Activated CD8-positive, alpha-beta memory T cell treated with anti-CD3 and anti-CD28 coated beads for 4 hours (primary cell): ENCODE data around the gene GAPT.

Source experiments
- DNase-seq, 2 donors: peaks; one replicate each; pipeline ENCODE4 v3.0.0-alpha.2; 2020; ENCODE audit warnings: low read depth in 2 of 2

GAPT gene

DNA sequence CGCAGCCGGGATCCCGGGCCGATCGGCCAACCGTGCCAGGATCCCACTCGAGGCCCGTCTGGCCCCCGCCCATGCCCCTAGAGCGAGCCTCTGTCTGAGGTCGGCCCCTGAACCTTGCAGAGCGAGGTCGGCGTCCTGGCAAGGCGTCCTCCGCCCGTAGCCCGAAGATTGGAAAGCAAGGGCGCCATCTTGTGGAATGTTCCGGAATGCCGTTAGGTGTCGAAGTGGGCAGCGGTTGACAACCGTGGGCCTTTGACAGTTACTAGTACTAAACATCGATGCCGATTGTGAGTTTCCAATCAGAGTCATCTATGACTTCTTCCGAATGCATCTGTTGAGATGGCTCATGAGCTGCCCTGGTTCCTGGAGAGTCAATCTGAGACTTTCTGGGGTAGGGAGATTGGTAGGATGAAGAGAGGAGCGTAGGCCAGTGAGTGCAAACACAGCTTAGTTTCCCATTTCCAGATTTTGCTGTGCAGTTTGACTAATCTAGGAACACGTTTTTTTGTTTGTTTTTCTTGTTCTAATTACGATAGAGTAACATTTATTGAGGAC is 30.4 kb upstream of the GAPT start:
- DNase-seq, result peak; percentile 72 to 81

DNA sequence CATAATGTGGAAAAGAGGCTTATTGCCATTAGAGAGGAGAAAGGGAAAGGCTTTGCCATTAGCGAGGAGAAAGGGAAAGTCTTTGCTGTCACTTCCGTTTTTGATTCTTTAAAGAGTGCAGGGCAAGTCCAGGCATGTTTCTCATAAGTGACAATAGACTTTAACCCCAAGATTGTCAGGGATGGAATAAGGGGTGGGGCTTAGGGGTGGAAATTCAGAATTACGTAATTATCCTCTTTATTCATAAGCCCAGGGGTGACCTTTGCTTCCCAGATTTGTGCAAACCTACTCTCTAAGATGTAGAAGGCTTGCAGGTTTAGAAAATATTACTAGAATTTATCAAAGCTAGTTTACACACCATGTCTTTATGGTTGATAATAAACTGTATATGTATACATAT is 29.1 kb upstream of the GAPT start:
- DNase-seq, result no peak

DNA sequence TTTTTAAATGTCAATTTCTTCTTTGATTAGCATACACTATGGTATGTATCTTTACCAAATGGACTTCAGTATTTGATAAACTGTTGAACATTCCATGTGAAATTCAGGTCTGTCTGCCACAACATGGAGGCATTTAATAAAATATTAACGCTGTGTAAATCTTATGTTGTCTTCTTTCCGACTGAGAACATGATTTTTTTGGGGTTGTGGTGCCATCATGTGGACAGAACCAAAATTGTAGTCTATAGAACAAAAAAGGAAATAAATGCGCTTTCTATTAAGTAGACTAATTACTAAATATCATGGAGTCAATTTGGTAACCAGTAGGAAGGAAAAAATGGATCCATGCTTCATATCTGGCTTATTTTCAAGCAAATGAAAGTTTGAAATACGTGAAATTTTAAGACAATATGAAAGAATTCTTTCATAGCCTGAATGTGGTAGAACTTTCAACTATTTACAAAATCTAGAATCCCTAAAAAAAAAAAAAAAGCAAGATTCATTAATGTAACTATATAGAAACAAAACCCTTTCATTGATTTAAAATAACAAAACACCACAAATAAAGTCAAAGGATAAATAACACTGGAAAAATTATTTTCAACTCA is 28.5 kb upstream of the GAPT start:
- no peak for DNase-seq

DNA sequence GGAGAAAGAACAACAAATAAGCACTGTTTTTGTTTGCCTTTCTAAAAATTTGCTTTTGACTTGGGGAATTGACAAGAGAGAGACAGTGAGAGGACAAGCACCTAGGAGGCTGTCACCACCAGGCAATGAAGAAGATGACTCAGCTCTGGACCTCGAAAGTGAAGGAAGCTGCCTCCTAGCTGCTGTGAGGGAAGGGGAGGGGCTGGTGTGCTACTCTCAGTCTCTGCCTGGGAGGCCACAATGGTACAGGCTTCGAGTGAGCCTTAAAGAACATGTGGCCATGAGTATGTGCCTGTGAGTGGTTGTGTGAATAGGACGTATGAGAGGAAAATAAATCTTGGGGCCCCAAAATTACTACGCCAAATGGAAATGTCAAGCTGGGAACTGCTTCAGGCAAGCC is 24.3 kb upstream of the GAPT start:
- DNase-seq, result no peak

DNA sequence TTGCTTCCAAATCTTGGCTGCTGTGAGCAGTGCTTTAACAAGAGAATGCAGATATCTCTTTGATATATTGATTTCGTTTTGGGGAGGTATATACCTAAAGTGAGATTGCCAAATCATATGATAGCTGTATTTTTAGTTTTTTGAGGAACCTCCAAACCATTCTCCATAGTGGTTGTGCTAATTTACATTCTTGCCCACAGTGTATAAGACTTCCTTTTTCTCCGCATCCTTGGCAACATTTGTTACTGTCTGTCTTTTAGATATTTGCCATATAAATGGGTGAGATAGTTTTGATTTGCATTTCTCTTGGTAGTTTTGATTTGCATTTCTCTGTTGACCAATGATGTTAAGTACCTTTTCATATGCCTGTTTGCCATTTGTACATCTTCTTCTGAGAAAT is 21.3 kb upstream of the GAPT start:
- no peak for DNase-seq

DNA sequence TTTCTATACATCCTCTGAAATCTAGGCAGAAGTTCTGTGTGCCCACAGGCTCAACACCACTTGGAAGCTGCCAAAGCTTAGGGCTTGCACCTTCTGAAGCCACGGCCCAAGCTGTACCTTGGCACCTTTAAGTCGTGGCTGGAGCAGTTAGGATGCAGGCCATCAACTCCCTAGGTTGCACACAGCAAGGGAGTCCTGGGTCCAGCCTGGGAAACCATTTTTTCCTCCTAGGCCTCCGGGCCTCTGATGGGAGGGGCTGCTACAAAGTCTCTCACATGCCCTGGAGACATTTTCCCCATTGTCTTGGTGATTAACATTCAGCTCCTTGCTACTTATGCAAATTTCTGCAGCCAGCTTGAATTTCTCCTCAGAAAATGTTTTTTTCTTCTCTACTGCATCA is 15.8 kb upstream of the GAPT start:
- no peak for DNase-seq

DNA sequence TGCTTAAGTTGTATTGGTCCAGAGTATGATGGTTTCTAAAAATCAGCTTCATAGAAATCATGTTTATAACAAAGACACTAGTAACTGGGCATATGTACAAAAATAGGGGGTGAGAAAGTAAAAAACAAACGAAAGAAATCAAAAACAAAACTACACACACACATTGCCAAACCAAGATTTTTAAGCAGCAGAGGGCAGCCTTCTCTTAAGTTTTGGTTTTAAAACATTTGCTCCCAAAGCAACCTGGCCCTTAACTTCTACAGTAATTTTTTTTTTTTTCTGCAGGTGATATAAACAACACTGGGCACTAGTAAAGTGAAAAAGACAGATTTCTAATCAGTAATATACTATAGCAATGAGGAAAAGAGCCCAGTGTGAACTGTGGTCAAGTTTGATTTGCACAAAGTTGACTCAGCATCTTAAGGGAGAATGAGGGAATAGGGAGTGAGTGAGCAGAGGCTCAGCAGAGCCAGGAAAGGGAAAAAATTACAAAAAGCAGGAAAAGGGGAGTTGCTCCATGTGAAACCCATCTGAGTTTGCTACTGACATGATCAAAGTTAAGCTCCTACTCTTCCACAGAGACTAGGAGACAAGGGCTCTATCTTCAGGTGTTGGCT is 13.4 kb upstream of the GAPT start:
- no peak for DNase-seq

DNA sequence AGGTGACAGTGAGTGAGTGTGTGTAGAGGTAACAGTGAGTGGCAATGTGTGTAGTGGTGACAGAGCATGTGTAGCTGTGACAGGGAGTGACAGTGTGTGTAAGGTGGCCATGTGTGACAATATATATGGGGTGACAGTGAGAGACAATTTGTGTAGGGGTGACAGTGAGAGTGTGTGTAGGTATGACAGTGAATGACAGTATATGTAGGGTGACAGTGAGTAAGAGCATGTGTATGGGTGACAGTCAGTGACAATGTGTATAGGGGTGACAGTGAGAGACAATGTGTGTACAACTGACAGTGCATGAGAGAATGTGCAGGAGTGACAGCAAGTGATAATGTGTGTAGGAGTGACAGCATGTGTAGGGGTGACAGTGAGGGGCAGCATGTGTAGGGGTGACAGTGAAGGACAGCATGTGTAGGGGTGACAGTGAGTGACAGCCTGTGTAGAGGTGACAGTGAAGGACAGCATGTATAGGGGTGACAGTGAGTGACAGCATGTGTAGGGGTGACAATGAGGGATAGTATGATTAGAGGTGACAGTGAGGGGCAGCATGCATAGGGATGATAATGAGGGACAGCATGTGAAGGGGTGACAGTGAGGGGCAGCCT is 10.1 kb upstream of the GAPT start:
- no peak for DNase-seq

DNA sequence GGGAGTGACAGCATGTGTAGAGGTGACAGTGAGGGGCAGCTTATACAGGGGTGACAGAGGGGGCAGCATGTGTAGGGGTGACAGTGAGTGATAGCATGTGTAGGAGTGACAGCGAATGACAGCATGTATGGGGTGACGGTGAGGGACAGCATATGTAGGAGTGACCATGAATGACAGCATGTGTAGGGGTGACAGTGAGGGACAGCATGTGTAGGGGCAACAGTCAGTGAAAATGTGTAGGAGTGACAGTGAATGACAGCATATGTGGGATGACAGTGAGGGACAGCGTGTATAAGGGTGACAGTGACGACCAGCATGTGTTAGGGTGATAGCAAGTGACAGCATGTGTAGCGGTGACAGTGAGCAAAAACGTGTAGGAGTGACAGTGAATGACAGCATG is 9.4 kb upstream of the GAPT start:
- no peak for DNase-seq

DNA sequence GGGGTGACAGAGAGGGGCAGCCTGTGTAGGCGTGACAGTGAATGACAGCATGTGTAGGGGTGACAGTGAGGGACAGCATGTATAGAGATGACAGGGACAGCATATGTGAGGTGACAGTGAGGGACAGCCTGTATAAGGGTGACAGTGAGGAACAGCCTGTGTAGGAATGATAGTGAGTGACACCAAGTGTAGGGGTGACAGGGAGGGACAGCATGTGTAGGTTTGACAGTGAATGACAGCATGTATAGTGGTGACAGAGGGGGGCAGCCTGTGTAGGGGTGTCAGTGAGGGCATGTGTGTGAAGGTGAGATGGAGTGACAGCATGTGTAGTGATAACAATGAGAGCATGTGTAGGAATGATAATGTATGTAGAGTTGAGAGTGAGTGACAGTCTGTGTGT is 8.7 kb upstream of the GAPT start:
- no peak for DNase-seq

DNA sequence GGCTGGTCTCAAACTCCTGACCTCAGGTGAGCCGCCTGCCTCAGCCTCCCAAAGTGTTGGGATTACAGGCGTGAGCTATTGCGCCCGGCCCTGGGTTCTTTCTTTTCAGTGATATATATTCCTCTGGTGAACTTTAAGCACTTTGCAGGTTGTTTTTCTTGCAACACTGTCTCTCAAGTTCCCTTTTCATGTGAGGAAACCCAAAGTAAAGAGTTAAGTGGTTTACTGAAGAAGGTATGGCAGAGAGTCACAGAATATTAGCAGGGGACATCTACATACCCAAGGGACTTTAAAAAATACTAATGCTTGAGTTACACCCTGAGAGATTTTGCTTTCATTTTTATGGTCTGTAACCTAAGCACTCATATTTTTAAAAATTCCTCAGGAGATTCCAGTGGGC is 6.7 kb upstream of the GAPT start:
- no peak for DNase-seq

DNA sequence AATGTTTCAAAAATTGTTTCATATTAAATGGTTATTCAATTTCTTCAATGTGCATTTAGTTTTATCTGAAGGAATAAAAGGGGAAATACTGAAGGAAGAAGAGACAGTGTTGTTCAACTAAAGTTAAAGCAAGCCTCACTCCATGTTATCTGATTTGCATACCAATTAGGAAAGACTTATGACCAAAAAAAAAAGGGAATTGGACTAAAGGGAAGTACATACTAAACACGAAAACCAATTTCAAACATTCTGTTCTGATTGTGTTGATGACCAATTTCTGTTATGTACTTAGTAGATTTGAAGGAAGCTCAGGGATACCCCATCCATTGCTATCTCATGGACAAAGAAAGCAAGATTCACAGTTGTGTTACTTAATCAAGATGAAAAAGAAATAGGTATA is 4.9 kb upstream of the GAPT start:
- DNase-seq, result no peak

DNA sequence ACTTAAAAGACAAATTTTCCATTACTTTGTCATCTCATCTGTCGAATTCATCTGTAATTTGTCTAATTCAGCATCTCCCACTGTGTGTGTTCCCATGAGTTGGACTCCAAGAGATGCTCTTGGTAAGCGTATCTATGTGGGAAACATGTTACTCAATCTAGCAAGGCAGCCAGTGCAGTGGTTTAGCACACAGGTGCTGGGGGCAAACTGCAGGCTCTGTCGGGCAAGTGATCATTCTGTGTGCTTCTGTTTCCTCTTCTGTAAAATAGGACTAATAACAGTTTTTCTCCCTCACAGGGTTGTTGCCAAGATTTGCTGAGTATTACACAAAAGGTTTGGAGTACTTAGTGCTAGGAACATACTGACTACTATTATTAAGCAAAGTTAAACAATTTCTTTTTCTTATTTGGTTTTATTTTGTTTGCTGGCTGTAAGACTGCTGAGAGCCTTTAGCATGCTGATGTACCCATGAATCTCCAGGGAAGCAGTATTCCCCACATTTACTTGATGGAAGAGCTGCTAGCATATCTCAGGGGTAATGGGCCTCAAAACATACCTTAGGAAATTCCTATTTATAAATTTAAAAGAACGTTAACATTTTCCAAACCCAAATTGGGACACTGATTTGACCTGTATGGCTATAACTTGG is 709 bp upstream of the GAPT start:
- DNase-seq, result no peak

DNA sequence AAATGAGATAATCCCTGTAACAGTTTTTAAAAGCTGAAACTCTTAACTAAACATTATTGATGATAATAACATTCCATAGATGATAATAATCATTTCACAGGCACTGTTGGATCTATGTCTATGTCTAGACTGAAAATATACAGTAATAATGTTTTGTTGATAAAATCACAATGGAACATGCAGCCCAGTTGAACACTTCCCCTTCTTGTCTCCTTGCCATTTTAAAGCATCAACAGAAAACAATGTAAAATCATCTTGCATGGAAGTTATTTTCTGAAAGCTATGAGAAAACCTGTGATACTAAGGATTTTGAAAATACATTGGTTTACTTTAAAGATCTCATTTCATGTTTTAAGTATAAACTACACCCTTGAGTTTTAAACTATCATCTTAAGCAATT is 1.9 kb downstream of the GAPT start:
- DNase-seq, result no peak

DNA sequence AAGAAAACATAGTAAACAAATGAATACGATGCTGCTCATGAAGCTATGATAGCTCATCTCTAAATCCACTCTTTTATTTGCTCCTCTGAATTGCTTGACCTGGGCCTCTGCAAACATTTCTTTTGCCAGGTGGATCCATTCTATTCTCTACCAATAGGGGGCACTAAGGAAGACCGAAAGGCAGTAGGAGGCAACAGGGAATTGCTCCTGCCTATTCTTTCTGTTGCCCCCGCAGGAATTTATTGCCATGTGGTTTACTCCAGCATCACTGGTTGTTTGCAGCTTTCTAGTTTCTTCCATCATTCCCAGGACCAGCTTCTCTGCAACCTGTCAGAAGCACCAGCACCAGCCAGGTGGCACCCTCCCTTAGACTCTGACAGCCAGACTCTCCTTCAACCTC is 5.3 kb downstream of the GAPT start:
- DNase-seq, result no peak

DNA sequence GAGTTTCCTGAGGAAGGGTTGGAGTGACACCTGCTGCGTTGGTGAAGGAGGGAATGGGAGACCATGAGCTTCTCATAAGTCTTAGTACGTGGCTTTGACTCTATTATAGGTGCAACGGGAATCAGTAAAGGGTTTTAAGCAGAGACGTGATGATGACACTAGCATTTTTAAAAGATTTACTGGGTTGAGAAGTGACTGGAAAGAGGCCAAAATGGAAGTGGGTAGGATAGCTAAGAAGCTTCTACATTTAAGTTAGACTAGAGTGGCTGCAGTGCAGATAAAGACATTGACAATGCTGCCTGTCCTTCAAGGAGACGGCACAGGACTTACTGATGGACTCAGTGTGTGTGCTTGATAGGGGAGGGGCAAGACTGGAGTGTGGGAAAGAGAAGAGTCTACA is 6.2 kb downstream of the GAPT start:
- DNase-seq, result no peak

DNA sequence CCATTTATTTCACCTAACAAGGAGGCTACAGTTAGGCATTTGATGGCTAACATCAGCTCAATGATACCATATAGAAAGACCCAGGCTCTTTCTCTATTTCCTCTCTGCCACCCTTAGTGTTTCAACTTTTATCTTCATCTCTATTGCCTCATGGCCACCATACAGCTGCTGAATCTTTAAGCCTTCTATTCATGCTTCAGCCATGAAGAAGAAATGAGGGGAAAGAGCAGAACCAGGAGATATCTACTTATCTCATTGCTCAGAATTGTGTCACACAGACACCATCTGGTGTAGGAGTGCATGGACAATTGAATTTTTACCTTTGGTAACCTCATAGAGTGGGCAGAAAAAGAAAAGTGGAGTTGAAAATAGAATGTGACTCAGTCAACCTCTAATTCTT is 6.7 kb downstream of the GAPT start:
- DNase-seq, result no peak

DNA sequence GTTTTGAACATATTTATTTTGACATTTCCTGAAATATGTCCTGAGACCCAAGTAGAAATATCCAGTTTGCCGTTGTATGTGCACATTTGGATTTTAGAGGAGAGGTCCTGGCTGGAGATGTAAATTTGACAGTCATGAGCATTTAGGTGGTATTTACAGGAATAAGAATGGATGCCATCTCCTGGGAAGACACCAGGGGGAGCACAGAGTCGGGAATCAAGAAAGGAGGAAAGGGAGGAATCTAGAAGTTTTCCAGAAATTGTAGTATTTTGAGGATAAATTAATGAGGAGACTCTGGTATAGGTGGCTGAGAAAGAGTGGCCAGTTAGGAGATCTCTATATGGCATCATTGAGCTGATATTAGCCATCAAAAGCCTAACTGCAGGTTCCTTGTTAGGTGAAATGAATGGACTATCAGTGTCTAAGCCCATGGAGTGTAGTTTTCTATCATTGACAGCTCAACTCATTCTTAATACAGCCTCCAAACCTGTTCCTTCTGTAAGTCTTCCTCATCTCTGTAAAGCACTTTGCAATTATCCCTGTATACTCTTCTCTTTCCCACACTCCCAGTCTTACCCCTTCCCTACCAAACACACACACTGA is 7.2 kb downstream of the GAPT start:
- DNase-seq, result no peak

DNA sequence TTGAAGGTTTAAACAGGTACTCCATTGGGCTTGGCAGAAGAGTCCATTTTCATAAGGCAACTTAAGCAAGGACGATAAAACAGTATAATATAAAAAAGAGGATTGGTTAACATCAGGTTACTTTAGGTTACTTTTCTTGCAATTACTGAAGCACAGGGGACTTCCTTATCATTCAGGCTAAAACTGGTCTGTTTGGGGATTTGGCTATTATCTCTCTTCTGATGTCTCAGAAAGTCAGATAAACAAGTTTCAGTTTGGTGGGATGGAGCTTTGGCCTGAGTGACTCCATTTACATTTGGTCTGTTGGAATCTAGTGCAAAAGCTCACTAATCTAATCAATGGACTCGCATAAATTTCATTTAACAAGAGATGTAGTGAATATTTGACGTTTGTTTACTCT is 8.0 kb downstream of the GAPT start:
- no peak for DNase-seq

DNA sequence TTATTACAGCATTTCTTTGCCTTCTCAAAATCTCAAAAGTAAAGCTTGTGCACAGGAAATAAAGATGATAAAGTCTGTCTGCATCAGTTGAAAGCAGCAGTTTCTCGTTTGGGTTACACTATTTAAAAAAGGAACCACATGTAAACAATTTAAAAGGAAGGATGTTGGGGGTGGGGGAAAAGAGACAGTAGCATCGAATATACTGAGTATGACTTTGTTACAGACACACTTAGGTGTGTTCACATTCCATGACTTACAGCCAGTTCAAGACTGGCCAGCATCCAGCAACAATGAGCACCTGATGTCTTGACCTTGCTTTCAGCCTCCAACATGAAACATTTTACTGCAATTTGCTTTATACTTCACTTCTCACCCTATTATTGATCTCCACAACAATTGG is 8.7 kb downstream of the GAPT start:
- DNase-seq, result no peak

DNA sequence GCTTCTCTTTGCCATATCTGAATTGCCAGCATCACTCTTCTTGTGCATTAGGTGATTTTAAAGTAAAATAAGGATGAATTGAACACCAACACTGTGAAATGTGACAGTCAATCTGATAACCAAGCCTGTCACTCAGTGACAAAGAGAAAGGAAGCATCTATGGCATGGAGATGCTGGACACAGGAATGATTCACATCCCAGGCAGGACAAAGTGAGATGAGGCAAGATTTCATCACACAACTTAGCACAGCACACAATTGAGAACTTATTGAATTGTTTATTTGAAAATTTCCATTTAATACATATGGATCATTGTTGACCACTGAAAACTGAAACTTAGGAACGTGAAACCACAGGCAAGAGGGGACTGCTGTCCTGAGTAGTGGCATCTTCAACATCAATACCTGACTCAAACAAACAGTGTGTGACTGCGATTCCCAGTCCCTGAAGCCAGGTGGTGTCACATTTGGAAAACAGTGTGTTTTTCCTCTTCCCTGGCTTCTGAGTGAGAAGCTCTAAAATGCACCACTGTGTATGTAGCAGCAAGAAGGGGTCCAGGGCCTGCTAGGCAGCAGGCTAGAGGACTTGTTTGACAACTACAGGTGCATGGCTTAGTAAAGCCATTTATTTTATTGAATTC is 10.7 kb downstream of the GAPT start:
- DNase-seq, result no peak

DNA sequence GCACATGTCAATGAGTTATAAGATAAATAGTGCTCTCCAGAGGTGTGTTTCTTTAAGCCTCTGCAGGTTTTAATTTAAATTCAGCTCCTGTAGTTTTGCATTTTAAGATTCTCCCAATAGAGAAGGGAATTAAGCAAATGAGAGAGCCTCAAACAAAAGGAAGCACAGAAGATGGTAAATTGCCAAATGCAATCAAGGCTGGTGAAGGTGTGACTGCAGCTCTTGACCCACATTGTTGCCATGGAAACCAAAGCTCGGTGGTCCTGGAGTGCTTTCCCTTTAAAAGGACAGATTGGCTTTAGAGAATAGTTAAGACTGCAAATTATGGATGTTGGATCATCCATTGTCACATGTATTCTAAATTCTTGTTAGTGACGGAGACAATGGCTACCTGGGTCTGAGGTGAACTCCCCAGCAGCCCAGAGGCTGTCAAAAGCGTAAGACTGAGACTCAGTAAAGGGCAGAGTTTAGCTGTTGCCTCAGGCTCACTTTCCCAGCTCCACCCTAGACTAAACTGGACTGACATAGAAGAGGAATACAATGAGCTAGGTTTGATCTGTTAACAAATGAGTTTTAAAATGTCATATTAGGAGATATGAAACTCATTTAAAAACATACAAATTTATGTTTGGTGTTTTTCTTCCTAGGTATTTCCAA is 12.3 kb downstream of the GAPT start:
- no peak for DNase-seq
